Measurements from ENCODE around the gene ATP5PD. TPM values are rescaled to one million over a fixed set of nuclear protein-coding genes. Genes with fewer than 3 reads are reported as not detected.
A peak's percentile ranks its signal among the peaks of the same experiment; 100 is the strongest.

Gene ATP5PD
- total RNA-seq, 5 donors from 2014 or later (not counting 1 experiment from before 2014, with no cell fraction given), result 115 to 170 (median 139) TPM

DNA sequence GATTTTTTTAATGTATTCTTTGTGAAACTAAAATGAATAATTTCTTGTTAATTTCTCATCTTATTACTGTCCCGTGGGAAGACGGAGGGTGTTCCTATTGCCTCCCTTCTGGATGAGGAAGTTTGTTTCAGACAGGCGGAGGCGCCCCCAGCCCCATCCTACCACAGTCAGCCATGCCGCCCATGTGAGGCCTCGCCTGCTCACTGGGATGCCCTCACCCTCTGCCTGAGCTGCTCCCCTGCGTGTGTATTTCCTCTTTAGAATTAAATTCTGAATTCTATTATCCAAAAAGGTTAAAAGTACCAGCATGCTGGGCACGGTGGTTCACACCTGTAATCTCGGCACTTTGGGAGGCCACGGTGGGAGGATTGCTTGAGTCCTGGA is 14.3 kb upstream of the ATP5PD start:
- H3K4me1 ChIP-seq (ENCODE audit: control insufficient read depth in 1 of 2, extremely low read depth in 1 of 2, insufficient read depth in 2 of 2, low read length in 2 of 2), result peaks cover 0 to 8% of the 10 kb centered on the region in 2 experiments
- peaks cover 30 to 57% of the 10 kb centered on the region in 2 donors for H3K36me3 ChIP-seq (ENCODE audit: control insufficient read depth in 2 of 2, extremely low read depth in 1 of 2, insufficient read depth in 1 of 2, low read length in 1 of 2)
- WGBS (ENCODE audit: insufficient coverage), result no CpG with 5 or more reads among the region's 10 CpGs
- no peaks in the 10 kb centered on the region for H3K9me3 Mint-ChIP-seq
- ChIA-PET CTCF (interaction anchor here (0.6 to 2.0 kb wide), 4 partner anchors 49 to 110 kb away, joined by 3 to 13 read pairs (median 7); partner anchors contain the start of gene MRPL58 (in 1 of the 2)), POLR2A (no interaction called here)
- no peak overlapping the region for H3K27ac ChIP-seq (ENCODE audit: low read length)
- peaks cover 12 to 18% (median 16%) of the 10 kb centered on the region in 3 donors for H3K4me1 Mint-ChIP-seq
- H3K27me3 ChIP-seq (replicated peaks in 1 of 2; ENCODE audit: control insufficient read depth in 2 of 2, extremely low read depth in 1 of 2, insufficient read depth in 2 of 2, low read length in 1 of 2), result no peaks in the 10 kb centered on the region
- H3K4me3 Mint-ChIP-seq, result no peak overlapping the region
- H3K9me3 ChIP-seq, result no peaks in the 10 kb centered on the region
- peaks cover 38% of the 10 kb centered on the region for H3K36me3 Mint-ChIP-seq
- no peak for ATAC-seq (replicated peaks in 1 of 4)
- H3K4me3 ChIP-seq (ENCODE audit: control insufficient read depth in 1 of 2, extremely low read depth in 1 of 2, low read length in 1 of 2), result no peak overlapping the region
- no peak overlapping the region for H3K27ac Mint-ChIP-seq
- no peak for DNase-seq
- no peaks in the 10 kb centered on the region for H3K27me3 Mint-ChIP-seq

DNA sequence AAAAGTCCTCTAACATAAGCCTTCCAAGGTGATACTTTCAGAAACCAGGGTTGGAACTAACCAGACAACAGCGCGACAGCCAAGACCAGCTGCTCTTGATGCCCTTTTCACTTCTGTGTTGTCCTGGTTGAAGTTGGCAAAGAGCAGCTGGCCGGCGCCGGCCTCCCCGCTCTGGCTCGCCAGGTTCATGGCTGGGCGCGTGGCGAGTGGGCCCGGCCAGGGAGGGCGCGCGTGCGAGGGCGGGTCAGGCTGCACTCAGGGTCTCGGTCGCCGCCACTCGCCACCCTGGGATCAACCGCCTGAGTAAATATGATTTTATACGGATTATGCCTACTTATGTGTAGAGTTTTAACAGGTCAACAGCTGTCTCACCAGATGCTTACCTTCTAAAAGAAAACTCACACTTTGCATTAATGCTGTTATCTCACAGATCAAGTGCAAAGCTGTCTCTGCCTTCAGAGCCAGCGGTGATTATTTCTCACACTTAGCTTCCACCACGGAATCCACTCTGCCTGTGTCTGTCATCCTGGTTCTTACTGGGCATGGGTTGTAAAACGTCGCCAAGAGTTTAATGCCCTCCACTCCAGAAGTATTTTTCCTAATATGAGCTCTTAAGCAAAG is 13.8 kb upstream of the ATP5PD start:
- Histone ChIP-seq H3K9me3 (no peaks in the 10 kb centered on the region), H3K4me1 (ENCODE audit: control insufficient read depth in 1 of 2, extremely low read depth in 1 of 2, insufficient read depth in 2 of 2, low read length in 2 of 2) (peaks cover 0 to 4% of the 10 kb centered on the region in 2 experiments), H3K27ac (ENCODE audit: low read length) (no peak overlapping the region), H3K36me3 (ENCODE audit: control insufficient read depth in 2 of 2, extremely low read depth in 1 of 2, insufficient read depth in 1 of 2, low read length in 1 of 2) (peaks cover 30 to 61% of the 10 kb centered on the region in 2 donors), H3K27me3 (replicated peaks in 1 of 2; ENCODE audit: control insufficient read depth in 2 of 2, extremely low read depth in 1 of 2, insufficient read depth in 2 of 2, low read length in 1 of 2) (no peaks in the 10 kb centered on the region), H3K4me3 (ENCODE audit: control insufficient read depth in 1 of 2, extremely low read depth in 1 of 2, low read length in 1 of 2) (no peak overlapping the region)
- H3K4me3 Mint-ChIP-seq, result no peak overlapping the region
- peaks cover 12 to 18% (median 14%) of the 10 kb centered on the region in 3 donors for H3K4me1 Mint-ChIP-seq
- 95% methylated on average over 4 of the region's 26 CpGs for WGBS (ENCODE audit: insufficient coverage)
- H3K27me3 Mint-ChIP-seq, result no peaks in the 10 kb centered on the region
- ChIA-PET CTCF (interaction anchor here (0.6 to 2.4 kb wide), 12 partner anchors 14 to 141 kb away, joined by 3 to 13 read pairs (median 3); partner anchors contain the start of genes ATP5PD (in 1 of the 2), KCTD2 (in 1 of the 2) and MRPL58 (in 1 of the 2)), POLR2A (interaction anchor here (0.5 to 0.6 kb wide), 3 partner anchors 25 to 62 kb away, joined by 3 to 10 read pairs (median 4); no protein-coding TSS in a partner anchor)
- H3K36me3 Mint-ChIP-seq, result peaks cover 40% of the 10 kb centered on the region
- DNase-seq (no peak), ATAC-seq (replicated peaks in 1 of 4) (no peak)
- peak overlapping the region; percentile 46 to 50 for H3K27ac Mint-ChIP-seq
- H3K9me3 Mint-ChIP-seq, result no peaks in the 10 kb centered on the region

DNA sequence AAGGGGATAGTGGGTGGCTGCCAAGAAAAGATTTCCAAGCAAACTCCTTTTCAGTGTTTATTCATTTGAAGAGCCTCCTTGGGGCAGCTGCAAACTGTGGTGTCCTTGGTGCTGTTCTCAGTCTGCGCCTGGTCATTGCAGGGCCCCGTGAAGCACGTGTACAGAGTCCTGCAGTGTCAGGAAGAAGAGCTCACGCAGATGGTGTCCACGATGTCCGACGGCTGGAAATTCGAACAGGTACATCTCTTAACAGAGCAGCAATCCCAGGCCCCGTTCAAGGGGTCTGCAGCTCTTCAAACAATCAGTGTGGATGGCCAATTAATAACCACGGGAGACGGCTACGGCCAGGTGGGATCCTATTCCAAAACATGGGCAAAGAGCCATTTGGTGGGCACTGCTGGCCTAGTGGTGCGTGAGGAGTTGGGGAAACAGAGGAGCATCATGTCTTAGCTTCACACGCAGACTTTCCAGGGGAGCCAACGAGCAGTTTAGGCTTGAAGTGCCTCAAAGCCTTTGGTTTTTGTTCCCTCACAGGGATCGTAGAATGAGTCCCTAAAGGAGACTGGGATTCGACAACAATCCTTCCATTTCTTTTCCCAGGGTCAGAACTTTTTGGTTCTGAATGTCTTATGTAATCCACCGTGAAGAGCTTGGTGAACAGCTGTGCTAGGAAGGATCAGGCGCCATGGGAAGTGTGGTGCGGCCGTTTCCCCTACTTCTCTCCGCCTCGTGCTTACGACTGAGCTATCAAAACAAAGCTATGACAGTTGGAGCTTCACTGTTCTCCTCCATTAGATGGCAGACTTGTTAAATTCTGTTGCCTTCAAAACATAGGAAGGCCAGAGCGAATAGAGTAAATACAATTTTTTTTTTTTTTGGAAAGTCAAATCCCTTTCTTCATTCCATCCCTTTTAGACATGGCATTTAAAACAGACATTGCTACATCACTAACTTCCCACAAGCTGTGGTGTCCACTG is 12.9 kb upstream of the ATP5PD start:
- Mint-ChIP-seq H3K36me3 (peaks cover 40% of the 10 kb centered on the region), H3K27ac (peak overlapping the region; percentile 46 to 61), H3K4me1 (peaks cover 10 to 18% (median 12%) of the 10 kb centered on the region in 3 donors), H3K27me3 (no peaks in the 10 kb centered on the region), H3K4me3 (no peak overlapping the region), H3K9me3 (no peaks in the 10 kb centered on the region)
- H3K27me3 ChIP-seq (replicated peaks in 1 of 2; ENCODE audit: control insufficient read depth in 2 of 2, extremely low read depth in 1 of 2, insufficient read depth in 2 of 2, low read length in 1 of 2), result no peaks in the 10 kb centered on the region
- H3K4me1 ChIP-seq (ENCODE audit: control insufficient read depth in 1 of 2, extremely low read depth in 1 of 2, insufficient read depth in 2 of 2, low read length in 2 of 2), result no peaks in the 10 kb centered on the region
- ATAC-seq (replicated peaks in 1 of 4) (peak; percentile 70 to 92 (median 74)), DNase-seq (peak in 2 of 35 experiments; percentile 17 to 51)
- H3K27ac ChIP-seq (ENCODE audit: low read length), result no peak overlapping the region
- CTCF ChIA-PET, result interaction anchor here (0.5 to 2.4 kb wide), 18 partner anchors 13 to 524 kb away, joined by 3 to 13 read pairs (median 3); partner anchors contain the start of genes ATP5PD (in 1 of the 2), KCTD2 (in 1 of the 2) and NT5C (in 1 of the 2)
- whole genome bisulfite sequencing (ENCODE audit: insufficient coverage), result 83% methylated on average over 23 of the region's 25 CpGs
- no peak overlapping the region for H3K4me3 ChIP-seq (ENCODE audit: control insufficient read depth in 1 of 2, extremely low read depth in 1 of 2, low read length in 1 of 2)
- H3K9me3 ChIP-seq, result no peaks in the 10 kb centered on the region
- H3K36me3 ChIP-seq (ENCODE audit: control insufficient read depth in 2 of 2, extremely low read depth in 1 of 2, insufficient read depth in 1 of 2, low read length in 1 of 2), result peaks cover 27 to 58% of the 10 kb centered on the region in 2 donors
- POLR2A ChIA-PET, result interaction anchor here (0.5 to 0.6 kb wide), 3 partner anchors 43 to 63 kb away, joined by 3 to 9 read pairs (median 4); no protein-coding TSS in a partner anchor

- no peak overlapping the region for H3K27ac Mint-ChIP-seq
- no peak for ATAC-seq (replicated peaks in 1 of 4)
- no peaks in the 10 kb centered on the region for H3K9me3 Mint-ChIP-seq
- no peak overlapping the region for H3K4me3 Mint-ChIP-seq
- DNase-seq, result no peak
- ChIA-PET POLR2A (no interaction called here), CTCF (no interaction called here)
- no peaks in the 10 kb centered on the region for H3K27me3 Mint-ChIP-seq
- no peak overlapping the region for H3K27ac ChIP-seq (ENCODE audit: low read length)
- peaks cover 24% of the 10 kb centered on the region for H3K36me3 Mint-ChIP-seq
- no peak overlapping the region for H3K4me3 ChIP-seq (ENCODE audit: control insufficient read depth in 1 of 2, extremely low read depth in 1 of 2, low read length in 1 of 2)
- H3K4me1 ChIP-seq (ENCODE audit: control insufficient read depth in 1 of 2, extremely low read depth in 1 of 2, insufficient read depth in 2 of 2, low read length in 2 of 2), result peaks cover 3 to 13% of the 10 kb centered on the region in 2 experiments
- WGBS (ENCODE audit: insufficient coverage), result 72% methylated on average over 2 of the region's 2 CpGs
- peaks cover 4 to 24% of the 10 kb centered on the region in 2 donors for H3K36me3 ChIP-seq (ENCODE audit: control insufficient read depth in 2 of 2, extremely low read depth in 1 of 2, insufficient read depth in 1 of 2, low read length in 1 of 2)
- no peaks in the 10 kb centered on the region for H3K9me3 ChIP-seq
- peaks cover 26 to 31% (median 31%) of the 10 kb centered on the region in 3 donors for H3K4me1 Mint-ChIP-seq
- H3K27me3 ChIP-seq (replicated peaks in 1 of 2; ENCODE audit: control insufficient read depth in 2 of 2, extremely low read depth in 1 of 2, insufficient read depth in 2 of 2, low read length in 1 of 2), result no peaks in the 10 kb centered on the region
These were observed 5.2 kb upstream of the ATP5PD start for GRCh38 chr17:75051941-75052340.

DNA sequence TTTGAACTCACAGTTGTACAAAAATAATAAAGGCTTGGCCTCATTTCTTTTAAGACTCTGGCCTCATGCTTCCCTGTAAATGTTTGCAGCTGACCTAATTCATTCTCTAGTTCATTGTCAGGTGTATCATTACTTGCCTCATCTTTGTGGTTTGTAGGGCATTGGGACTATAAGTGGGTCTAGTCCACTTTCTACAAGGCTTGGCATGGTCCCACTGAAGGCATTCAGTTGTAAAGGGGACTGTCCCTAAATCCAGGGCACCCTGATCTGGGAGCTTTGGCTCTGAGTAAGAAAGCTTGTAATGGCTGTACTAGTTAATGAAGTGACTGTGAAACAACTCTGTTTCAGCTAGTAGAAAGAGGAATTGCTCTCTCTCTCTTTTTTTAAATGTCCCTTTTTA is 2.9 kb upstream of the ATP5PD start:
- Histone ChIP-seq H3K36me3 (ENCODE audit: control insufficient read depth in 2 of 2, extremely low read depth in 1 of 2, insufficient read depth in 1 of 2, low read length in 1 of 2) (peaks cover 4 to 15% of the 10 kb centered on the region in 2 donors), H3K9me3 (no peaks in the 10 kb centered on the region), H3K4me3 (ENCODE audit: control insufficient read depth in 1 of 2, extremely low read depth in 1 of 2, low read length in 1 of 2) (no peak overlapping the region), H3K4me1 (ENCODE audit: control insufficient read depth in 1 of 2, extremely low read depth in 1 of 2, insufficient read depth in 2 of 2, low read length in 2 of 2) (peaks cover 3 to 22% of the 10 kb centered on the region in 2 experiments), H3K27ac (ENCODE audit: low read length) (no peak overlapping the region), H3K27me3 (replicated peaks in 1 of 2; ENCODE audit: control insufficient read depth in 2 of 2, extremely low read depth in 1 of 2, insufficient read depth in 2 of 2, low read length in 1 of 2) (no peaks in the 10 kb centered on the region)
- no peaks in the 10 kb centered on the region for H3K9me3 Mint-ChIP-seq
- ChIA-PET CTCF (interaction anchor here (0.5 to 0.6 kb wide), 2 partner anchors 159 to 1436 kb away, joined by 3 to 6 read pairs; no protein-coding TSS in a partner anchor), POLR2A (no interaction called here)
- H3K4me1 Mint-ChIP-seq, result peaks cover 38 to 41% (median 39%) of the 10 kb centered on the region in 3 donors
- H3K4me3 Mint-ChIP-seq, result no peak overlapping the region
- ATAC-seq (replicated peaks in 1 of 4) (no peak), DNase-seq (no peak)
- no peaks in the 10 kb centered on the region for H3K27me3 Mint-ChIP-seq
- H3K36me3 Mint-ChIP-seq, result peaks cover 16% of the 10 kb centered on the region
- peak overlapping the region in 1 of 2 donors; percentile 30 for H3K27ac Mint-ChIP-seq

GRCh38 chr17:75049057-75049456 is 2.3 kb upstream of the ATP5PD start:
- Histone ChIP-seq H3K27ac (ENCODE audit: low read length) (no peak overlapping the region), H3K4me1 (ENCODE audit: control insufficient read depth in 1 of 2, extremely low read depth in 1 of 2, insufficient read depth in 2 of 2, low read length in 2 of 2) (peaks cover 3 to 23% of the 10 kb centered on the region in 2 experiments), H3K27me3 (replicated peaks in 1 of 2; ENCODE audit: control insufficient read depth in 2 of 2, extremely low read depth in 1 of 2, insufficient read depth in 2 of 2, low read length in 1 of 2) (no peaks in the 10 kb centered on the region), H3K4me3 (ENCODE audit: control insufficient read depth in 1 of 2, extremely low read depth in 1 of 2, low read length in 1 of 2) (no peak overlapping the region), H3K9me3 (no peaks in the 10 kb centered on the region), H3K36me3 (ENCODE audit: control insufficient read depth in 2 of 2, extremely low read depth in 1 of 2, insufficient read depth in 1 of 2, low read length in 1 of 2) (peaks cover 4 to 12% of the 10 kb centered on the region in 2 donors)
- Mint-ChIP-seq H3K36me3 (peaks cover 16% of the 10 kb centered on the region), H3K27ac (peak overlapping the region; percentile 25 to 92), H3K4me1 (peaks cover 41 to 44% (median 42%) of the 10 kb centered on the region in 3 donors), H3K27me3 (no peaks in the 10 kb centered on the region), H3K9me3 (no peaks in the 10 kb centered on the region), H3K4me3 (peak overlapping the region; percentile 92 to 97 (median 96))
- ChIA-PET CTCF (interaction anchor here in 1 of 2 donors (0.6 to 0.9 kb wide), 4 partner anchors 9 to 407 kb away, joined by 3 read pairs; partner anchors contain the start of genes HID1 and TMEM94), POLR2A (interaction anchor here in 1 of 2 donors (0.6 to 0.8 kb wide), 2 partner anchors 15 to 17 kb away, joined by 3 read pairs; no protein-coding TSS in a partner anchor)
- ATAC-seq (replicated peaks in 1 of 4) (no peak), DNase-seq (no peak)
- WGBS (ENCODE audit: insufficient coverage), result 86% methylated on average over 2 of the region's 5 CpGs
